Raji (cell line): ENCODE measurements around the gene HIVEP1.

Source experiments
- POLR2A ChIP-seq: IDR thresholded peaks from 2 replicates; pipeline ENCODE4 v1.6.1; 2011; ENCODE audit warnings: low read depth, low read length, control low read depth; ENCODE audit not compliant: insufficient read depth

HIVEP1 gene

DNA sequence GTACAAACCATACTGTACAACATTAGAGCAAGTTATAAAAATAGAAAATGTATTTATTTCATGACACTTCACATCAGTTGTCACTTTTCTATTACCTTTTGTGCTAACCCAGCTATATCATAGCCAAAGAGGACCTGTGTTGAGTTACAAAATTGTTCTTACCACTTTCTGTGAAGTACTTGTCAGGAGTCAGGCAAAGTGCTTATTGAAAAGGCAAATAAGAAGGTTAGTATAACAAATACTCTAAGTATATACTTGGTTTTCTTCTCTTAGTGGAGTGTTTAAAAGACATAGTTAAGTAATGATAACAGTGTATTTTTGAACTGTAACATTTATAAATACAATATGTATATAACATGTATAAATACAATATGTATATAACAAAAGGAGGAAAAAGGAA, 88.9 kb downstream of the HIVEP1 start:
- TF ChIP-seq POLR2A, result no peak

DNA sequence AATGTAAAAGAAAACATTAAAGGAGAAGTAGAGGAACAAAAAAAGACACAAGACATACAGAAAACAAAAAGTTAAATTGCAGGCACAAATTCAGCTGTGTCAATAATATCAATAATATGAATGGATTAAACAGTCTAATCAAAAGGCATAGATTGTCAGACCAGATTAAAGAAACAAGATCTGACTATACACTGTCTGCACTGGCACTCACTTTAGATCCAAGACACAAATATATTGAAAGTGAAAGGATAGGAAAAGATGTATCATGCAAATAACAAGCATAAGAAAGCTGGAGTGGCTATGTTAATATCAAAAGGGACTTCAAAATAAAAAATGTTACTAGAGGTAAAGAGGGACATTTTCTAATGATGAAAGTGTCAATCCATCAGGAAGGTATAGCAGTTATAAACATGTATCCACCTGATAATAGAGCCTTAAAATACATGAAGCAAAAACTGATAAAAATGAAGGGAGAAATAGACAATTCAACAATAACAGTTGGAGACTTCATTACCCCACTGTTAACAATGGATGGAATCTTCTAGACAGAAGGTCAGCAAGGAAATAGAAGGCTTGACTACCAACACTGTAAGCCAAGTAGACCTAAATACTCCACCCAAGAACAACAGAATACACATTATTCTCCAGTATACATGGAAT, 89.7 kb downstream of the HIVEP1 start:
- no peak for TF ChIP-seq POLR2A

DNA sequence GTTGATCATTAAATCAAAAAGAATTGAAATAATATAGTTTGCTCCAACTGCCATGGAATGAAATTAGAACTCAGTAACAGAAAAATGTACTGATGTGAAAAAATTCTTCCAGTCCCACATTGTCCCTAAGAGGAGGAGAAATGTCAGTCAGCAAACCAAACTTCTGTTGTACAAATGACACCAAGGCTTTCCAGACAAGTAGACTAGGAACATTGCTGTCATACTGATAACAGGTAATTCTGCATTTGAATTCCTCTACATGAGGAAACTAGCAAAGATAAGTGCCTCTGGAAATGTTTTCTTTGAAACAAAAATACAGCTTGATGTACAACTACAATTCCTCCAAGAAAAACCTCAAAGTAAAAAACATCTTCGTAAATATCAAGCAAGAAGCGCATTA, 90.2 kb downstream of the HIVEP1 start:
- no peak for TF ChIP-seq POLR2A

DNA sequence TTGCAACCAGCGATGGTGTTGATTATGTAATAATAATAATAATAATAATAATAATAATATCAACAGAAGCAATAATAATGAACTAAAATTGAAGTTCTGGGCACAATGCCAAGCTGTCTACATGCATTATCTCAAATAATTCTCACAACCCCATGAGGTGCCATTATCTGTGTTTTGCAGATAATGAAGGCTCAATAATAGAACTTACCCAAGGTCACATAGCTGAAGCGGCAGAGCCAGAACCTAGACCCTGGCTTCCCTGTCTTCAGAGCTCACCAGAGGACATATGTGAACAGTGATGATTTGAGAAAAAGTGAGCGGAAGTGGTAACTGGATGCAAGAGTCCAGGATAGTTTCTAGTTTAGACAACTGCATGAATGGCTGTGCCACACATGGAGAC, 91.0 kb downstream of the HIVEP1 start:
- TF ChIP-seq POLR2A, result no peak

DNA sequence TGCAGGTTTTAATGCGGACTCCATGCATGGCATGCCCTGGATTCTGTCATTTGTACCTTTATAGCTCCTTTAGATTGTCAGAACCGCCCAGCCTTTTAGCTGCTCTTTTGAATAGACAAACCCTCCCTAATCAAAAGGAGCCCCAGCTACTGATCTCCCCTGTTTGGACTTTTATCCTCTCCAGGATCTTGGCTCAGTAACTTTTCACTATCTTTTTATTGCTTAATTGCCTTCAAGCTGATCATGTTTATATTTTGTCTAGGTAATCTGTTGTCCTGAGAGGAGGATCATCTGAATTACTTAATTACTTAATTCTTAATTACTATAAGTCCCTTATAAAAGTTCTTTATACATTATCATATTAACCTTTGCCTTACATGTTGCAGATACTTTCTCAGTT, 93.2 kb downstream of the HIVEP1 start:
- no peak for TF ChIP-seq POLR2A

DNA sequence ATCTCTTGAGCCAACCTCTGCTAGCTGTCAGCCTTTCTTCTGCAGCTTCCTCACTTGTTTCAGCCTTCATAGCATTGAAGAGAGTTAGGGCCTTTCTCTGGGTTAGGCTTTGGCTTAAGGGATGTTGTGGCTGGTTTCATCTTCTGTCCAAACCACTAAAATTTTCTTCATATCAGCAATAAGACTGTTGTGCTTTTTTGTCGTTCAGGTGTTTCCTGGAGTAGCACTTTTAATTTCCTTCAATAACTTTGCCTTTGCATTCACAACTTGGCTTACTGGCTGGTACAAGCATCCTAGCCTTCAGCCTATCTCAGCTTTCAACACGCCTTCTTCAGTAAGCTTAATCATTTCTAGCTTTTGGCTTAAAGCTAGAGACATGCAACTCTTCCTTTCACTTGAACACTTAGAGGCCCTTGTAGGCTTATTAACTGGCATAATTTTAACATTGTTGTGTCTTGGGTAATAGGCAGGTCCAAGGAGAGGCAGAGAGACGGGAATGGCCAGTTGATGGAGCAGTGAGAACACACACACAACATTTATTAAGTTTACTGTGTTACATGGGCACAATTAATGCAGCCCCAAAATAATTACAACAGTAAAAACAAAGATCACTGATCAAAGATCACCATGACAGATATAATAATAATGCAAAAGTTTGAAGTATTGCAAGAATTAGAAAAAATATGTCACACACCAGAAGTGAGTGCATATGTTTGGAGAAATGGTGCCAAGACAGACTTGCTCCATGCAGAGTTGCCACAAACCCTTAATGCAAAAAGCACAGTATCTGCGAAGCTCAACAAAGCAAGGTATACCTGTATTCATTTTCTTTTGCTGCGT, 98.6 kb downstream of the HIVEP1 start:
- TF ChIP-seq POLR2A, result no peak

DNA sequence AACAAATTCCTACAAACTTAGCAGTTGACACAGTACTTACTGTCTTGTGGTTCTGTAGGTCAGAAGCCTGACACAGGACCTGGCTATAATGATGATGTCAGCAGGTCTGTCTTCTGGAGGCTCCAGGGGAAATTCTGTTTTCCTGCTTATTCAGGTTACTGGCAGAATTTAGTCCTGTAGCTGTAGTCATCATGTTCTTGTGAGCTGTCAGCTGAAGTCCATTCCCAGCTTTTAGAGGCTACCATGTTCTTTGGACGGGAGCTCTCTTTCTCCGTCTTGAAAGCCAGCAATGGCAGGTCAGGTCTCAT, 99.2 kb downstream of the HIVEP1 start:
- no peak for TF ChIP-seq POLR2A

DNA sequence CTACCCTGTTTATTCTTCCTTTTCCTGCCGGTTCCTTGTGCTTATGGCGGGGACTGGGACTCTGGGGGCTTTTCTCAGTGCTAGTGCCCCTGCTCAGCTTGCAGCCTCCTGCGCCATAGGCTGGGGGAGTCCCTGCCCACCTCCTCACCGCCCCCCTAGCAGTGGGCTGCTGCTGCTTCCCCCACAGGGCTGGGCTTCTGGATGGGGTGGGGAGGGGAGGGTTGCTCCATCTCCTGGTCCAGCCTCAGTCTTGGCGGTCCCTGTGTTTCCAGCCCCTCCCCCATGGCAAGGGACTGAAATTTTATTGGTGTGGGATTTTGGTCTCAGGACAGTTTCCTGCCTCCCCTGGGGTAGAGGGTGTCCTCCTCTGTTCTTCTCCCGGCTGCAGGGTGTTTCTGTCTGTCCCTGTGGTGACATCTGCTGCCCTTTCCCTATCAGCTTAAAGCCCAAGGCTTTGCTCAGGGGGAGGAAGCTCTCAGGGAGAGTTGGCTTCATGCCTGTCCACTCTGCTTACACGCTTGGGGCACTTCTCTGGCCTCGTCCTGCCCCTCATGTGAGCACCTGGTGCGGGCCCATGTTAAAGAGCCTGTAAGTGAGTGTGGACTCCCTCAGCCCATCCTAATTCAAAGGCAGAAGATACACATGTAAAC, 100.6 kb downstream of the HIVEP1 start:
- TF ChIP-seq POLR2A, result no peak

DNA sequence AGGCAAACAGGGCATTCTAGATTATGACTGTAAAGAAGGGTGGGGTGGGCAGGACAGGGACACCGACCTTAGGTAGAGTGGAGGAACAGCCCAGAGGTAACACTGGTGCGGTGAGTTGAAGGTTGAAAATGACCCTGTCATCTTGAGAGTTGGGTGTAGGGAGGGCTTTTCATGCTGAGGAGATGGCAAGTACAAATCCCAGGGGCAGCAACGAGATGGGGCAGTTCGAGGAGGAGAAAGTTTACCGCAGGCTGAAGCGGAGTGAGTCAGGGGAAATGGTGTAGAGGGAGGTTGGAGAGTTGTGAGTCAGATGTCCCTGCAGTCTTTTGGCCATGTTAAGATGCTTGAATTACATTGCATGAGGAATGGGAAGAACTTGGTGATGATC, 101.1 kb downstream of the HIVEP1 start:
- TF ChIP-seq POLR2A, result no peak

DNA sequence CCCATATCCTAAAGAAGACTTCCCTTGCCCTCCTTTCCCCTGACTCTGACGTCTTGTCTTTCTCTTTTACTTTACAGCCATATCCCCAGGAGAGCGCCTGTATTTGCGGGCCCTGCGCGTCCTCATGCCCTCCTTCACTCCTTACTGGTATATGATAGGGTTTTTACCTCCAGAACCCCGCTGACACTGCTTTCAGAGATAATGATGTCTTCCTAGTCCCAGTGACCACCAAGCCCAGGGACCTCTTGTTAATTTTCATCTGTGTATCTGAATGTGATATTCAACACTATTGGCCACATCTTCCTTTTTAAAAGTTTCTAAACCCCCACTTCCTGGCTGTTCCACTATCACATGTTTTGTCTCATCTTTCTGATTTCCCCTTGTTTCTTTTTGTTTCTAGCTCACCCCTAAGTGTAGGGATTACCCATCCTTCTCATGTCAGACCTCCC, 102.0 kb downstream of the HIVEP1 start:
- no peak for TF ChIP-seq POLR2A

DNA sequence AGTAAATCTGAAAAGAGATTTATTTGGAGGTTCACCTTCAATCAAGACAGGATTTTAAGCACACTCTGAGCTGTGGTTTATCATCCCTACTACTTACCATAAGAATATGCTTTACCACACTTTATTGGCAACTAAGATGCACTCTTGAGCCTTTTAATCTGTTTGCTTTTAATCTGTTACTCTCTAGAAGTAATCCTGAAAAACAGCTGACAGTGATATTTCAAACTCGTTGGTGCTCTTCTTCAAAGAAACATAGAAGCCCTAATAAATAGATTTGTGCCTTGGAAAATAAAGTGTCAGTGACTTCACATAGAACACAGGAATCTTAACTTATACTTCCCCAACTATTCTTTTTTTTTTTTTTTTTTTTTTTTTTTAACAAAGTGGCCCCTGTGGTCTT, 102.9 kb downstream of the HIVEP1 start:
- TF ChIP-seq POLR2A, result no peak

DNA sequence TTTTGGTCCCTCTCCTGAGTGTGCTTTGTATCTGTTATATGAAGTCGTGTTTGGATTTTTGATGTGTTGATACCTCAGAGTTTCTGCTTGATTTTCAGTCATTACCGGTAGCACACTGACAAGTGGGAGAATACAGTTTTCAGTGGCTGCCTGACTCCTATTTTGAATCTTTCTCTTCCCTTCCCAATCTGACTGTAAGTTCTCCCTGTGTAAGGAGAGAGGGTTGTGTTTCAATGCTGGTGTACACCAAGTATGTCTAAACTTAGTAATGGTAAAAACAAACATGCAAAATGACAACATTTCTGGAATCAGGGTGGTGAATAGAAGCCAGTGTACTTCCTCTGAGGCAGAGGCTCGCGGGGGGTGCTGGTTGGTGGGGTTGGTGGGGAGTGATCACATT, 103.4 kb downstream of the HIVEP1 start:
- no peak for TF ChIP-seq POLR2A

DNA sequence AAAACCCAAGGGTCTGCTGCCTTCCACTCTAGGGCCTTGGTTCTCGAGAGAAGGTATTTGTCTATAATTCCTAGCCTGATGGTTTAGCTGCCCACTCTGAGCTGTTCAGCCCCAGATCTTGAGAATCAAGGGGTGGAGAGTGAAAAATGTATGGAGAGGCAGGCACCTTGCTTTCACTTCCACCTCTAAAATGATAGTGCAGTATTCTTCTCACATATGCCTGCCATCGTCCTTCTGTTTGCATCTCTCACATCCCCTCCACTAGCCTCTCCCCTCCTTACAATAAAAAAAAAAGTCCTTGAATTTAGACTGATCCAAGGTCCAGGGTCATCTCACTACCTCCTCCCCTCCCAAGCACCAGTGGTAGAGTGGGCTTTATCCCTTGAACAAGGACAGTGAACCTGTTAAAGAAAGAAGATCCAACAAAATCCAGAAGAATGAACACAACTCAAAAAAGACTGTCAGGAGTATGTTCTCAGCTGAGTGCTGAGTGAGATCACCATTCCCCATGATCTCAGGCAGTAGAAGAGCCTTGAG, 104.2 kb downstream of the HIVEP1 start:
- TF ChIP-seq POLR2A, result no peak

DNA sequence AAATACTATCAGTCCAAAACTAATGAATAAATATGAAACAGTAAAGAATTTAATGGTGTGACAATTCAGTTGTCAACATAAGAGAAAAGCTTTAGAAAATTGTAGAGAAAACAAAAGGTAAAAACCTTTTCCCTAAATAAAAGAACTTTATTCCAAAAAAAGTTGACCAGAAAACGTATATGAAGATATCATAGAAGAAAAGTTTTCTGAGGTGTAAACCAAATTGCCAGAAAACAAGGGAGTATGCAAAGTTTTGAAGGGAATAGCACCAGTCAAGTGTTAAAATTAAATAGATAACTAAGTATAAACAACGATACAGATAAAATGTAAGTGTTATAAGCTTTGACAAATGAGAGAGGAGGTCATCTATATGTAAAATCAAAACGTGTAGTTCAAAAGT, 104.9 kb downstream of the HIVEP1 start:
- no peak for TF ChIP-seq POLR2A

DNA sequence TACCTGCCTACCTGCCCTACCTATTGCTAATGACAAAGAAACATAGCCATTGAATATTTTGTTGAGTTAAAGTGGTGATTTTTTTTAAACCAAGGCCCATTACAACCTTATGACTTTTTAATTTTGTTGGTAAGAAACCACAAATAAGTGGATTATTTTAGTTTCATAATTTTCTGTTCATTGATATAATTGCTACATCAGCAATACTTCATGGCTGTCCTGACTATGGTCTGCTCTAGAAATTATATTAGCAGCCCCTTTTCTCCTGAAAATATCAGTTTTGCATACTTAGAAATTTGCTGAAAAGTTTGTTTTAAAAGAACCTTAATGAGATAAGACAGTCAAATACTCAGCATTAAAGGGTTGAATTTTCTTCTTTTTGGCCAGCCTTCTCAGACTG, 106.5 kb downstream of the HIVEP1 start:
- TF ChIP-seq POLR2A, result no peak

DNA sequence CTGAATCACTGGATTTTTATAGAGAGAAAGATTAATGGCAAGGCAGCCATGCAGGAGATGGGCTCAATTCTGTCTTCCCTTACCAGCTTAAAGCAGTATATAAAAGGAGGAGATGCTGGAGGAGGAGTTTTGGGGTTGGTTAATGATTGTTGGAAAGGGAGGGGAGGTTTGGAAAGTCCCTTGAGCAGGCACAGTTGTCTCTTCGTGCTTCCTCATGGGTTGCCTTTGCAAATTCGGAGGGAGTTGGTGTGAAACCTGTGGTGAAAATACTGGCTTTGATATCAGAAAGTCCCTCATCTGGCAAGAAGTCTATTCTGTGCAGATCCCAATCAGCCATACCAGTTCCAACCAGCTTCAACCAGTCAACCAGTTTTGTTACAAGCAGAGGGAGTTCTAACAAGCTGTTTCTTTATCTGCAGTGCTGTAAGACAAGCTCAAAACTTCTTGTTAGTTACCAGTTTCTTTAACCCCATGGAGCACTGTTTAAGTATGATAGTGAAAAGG, 107.0 kb downstream of the HIVEP1 start:
- no peak for TF ChIP-seq POLR2A
